HepG2 (cell line): Measurements from ENCODE around the gene VEZT. TPM values are rescaled to one million over a fixed set of nuclear protein-coding genes. Genes with fewer than 3 reads are reported as not detected.

Experiments
- ATAC-seq: fragments of 200-7000 bp; cut with Tn5 transposase; 3 replicates; pipeline ENCODE4 v1.9.1; 2020; ENCODE audit warnings: mild to moderate bottlenecking, moderate library complexity
- BruUV-seq: library from RNA; stranded (reverse); fragments of 400-500 nt; replicated peaks from 2 replicates; lab custom pipeline; 2021; lab: Mats Ljungman, UMichigan
- CTCF ChIA-PET: fragments of 300-600 bp; formaldehyde crosslinking; extraction: SDS; loops from one replicate; lab custom pipeline; 2021; ENCODE audit warnings: low total read pairs, inconsistent platforms, low intra/inter-chr PET ratio; lab: Yijun Ruan, JAX
- POLR2A ChIA-PET: fragments of 350-600 bp; sonication (Branson Sonifier 250); formaldehyde crosslinking; loops from one replicate; lab custom pipeline; 2020; ENCODE audit warnings: antibody characterized with exemption, inconsistent platforms; lab: Yijun Ruan, JAX
- DNase-seq: peaks from one replicate; pipeline ENCODE4 v3.0.0-alpha.2; 2015; ENCODE audit warnings: low spot score
- FAIRE-seq: peaks from 3 replicates; lab custom pipeline; 2011; peaks lifted over from hg19 to GRCh38; lab: Jason Lieb, UNC
- H2AFZ ChIP-seq: one replicate; pipeline ENCODE4 v1.6.1; 2011; ENCODE audit warnings: low read length, inconsistent platforms
- H3K27ac ChIP-seq: fragments of 300-600 bp; 3 replicates; pipeline ENCODE4 v1.8.0; 2011; ENCODE audit warnings: mixed run types, mild to moderate bottlenecking, mixed read lengths, low read length, inconsistent platforms; ENCODE audit not compliant: insufficient read depth; ENCODE audit errors: extremely low read length
- H3K27me3 ChIP-seq, 2 experiments: fragments of 200-600 bp in 1 of 2; 2 replicates in 1 of 2; 3 replicates in 1 of 2; pipeline versions ENCODE4 v1.6.0 to v1.8.0; 2011; ENCODE audit warnings: low read length in 2 of 2, mild to moderate bottlenecking in 2 of 2, moderate library complexity in 2 of 2, inconsistent platforms in 1 of 2; ENCODE audit not compliant: insufficient read depth in 2 of 2, control insufficient read depth in 1 of 2
- H3K36me3 ChIP-seq, 2 experiments: fragments of 200-600 bp in 1 of 2; replicated peaks in 1 of 2; 2 replicates in 1 of 2; 3 replicates in 1 of 2; pipeline versions ENCODE4 v1.5.1 to v1.8.0; 2011; ENCODE audit warnings: low read length in 2 of 2, inconsistent platforms in 1 of 2; ENCODE audit not compliant: insufficient read depth in 2 of 2, control insufficient read depth in 1 of 2
- H3K4me1 ChIP-seq: 2 replicates; pipeline ENCODE4 v1.5.1; 2012; ENCODE audit warnings: low read length, inconsistent platforms; ENCODE audit not compliant: insufficient read depth
- H3K4me2 ChIP-seq: 2 replicates; pipeline ENCODE4 v1.6.0; 2011; ENCODE audit warnings: low read depth, low read length, inconsistent platforms
- H3K4me3 ChIP-seq, 3 experiments: fragments of 200-600 bp in 1 of 3; sonication (generic), shearing (Covaris generic) in 1 of 3; replicated peaks in 1 of 3; 2 replicates each; pipeline ENCODE4 v1.5.1; 2011 to 2016; ENCODE audit warnings: low read length in 3 of 3, inconsistent platforms in 2 of 3, low read depth in 2 of 3, mild to moderate bottlenecking in 2 of 3, control low read depth in 1 of 3, mixed read lengths in 1 of 3; ENCODE audit not compliant: insufficient read depth in 1 of 3
- H3K79me2 ChIP-seq: one replicate; pipeline ENCODE4 v1.6.1; 2011; ENCODE audit warnings: low read length, inconsistent platforms; ENCODE audit not compliant: insufficient read depth
- H3K9ac ChIP-seq: 2 replicates; pipeline ENCODE4 v1.6.0; 2011; ENCODE audit warnings: mild to moderate bottlenecking, low read depth, low read length, inconsistent platforms; ENCODE audit not compliant: insufficient read depth
- H3K9me3 ChIP-seq: 2 replicates; pipeline ENCODE4 v1.5.1; 2012; ENCODE audit warnings: mild to moderate bottlenecking, low read length
- H4K20me1 ChIP-seq: 2 replicates; pipeline ENCODE4 v1.6.0; 2011; ENCODE audit warnings: inconsistent platforms, mild to moderate bottlenecking, low read length, moderate library complexity; ENCODE audit not compliant: insufficient read depth
- GZF1 ChIP-seq: sonication (generic); formaldehyde crosslinking; IDR thresholded peaks from 2 replicates; pipeline ENCODE4 v1.5.1; 2020; ENCODE audit warnings: mild to moderate bottlenecking, missing genetic modification reagents
- HMG20B ChIP-seq: conservative IDR thresholded peaks from 2 replicates; pipeline ENCODE4 v1.6.1; 2016; ENCODE audit warnings: missing genetic modification reagents, missing compliant biosample characterization
- HNF4A ChIP-seq: sonication (generic); formaldehyde crosslinking; IDR thresholded peaks from 2 replicates; pipeline ENCODE4 v1.4.0; 2020; ENCODE audit warnings: missing genetic modification reagents
- LCORL ChIP-seq, 2 experiments: fragments of 450-650 bp in 1 of 2; sonication (generic) in 1 of 2; formaldehyde crosslinking in 1 of 2; IDR thresholded peaks; 2 replicates each; pipeline versions ENCODE4 v1.5.0 to v1.6.1; 2017 to 2020; ENCODE audit warnings: antibody characterized with exemption in 1 of 2, missing genetic modification reagents in 1 of 2
- PITX1 ChIP-seq: sonication (generic); formaldehyde crosslinking; IDR thresholded peaks from 2 replicates; pipeline ENCODE4 v1.5.1; 2020; ENCODE audit warnings: mild to moderate bottlenecking, missing genetic modification reagents
- SRF ChIP-seq: IDR thresholded peaks from 2 replicates; pipeline ENCODE4 v1.6.1; 2011; ENCODE audit warnings: mild to moderate bottlenecking, low read depth, low read length, moderate library complexity
- SUZ12 ChIP-seq: fragments of 150-350 bp; IDR thresholded peaks from 2 replicates; pipeline ENCODE4 v1.6.1; 2014; ENCODE audit warnings: low read depth, low read length
- ZNF720 ChIP-seq: sonication (generic); formaldehyde crosslinking; IDR thresholded peaks from 2 replicates; pipeline ENCODE4 v1.4.0; 2020; ENCODE audit warnings: missing genetic modification reagents
- ZNF770 ChIP-seq: sonication (generic); formaldehyde crosslinking; IDR thresholded peaks from 2 replicates; pipeline ENCODE4 v1.5.0; 2020; ENCODE audit warnings: mild to moderate bottlenecking, missing genetic modification reagents
- WGBS: methylation state at CpG from one replicate; pipeline ENCODE4 v1.1.6; 2017; ENCODE audit warnings: low lambda C conversion rate; 5-methylcytosine and 5-hydroxymethylcytosine counted together
- in situ Hi-C: cut with HindIII; loops from 2 replicates; pipeline ENCODE4 v1.10.0; 2017; ENCODE audit warnings: low pct_unique_long_range_greater_than_20kb; ENCODE audit not compliant: extremely low pct_ligation_motif_present
- intact Hi-C: fragments of 100-400 bp; cut with micrococcal nuclease; formaldehyde crosslinking; loops from one replicate; pipeline ENCODE4 v1.10.0; 2022; ENCODE audit not compliant: unreplicated experiment
- polyA plus RNA-seq, 8 experiments: library from polyadenylated mRNA; depleted of rRNA in 3 of 8; stranded (reverse) in 7 of 8; unstranded in 1 of 8; fragments of >200 nt; fragmentation: Illumina TruSeq in 4 of 8; extraction: Trizol in 4 of 8; gene quantifications; 2 replicates each; pipeline versions ENCODE4 v1.2.1 to v1.2.3, GENCODE V29; 2011 to 2016; ENCODE audit warnings: low read depth in 4 of 8, missing spikeins in 1 of 8, mixed read lengths in 1 of 8; ENCODE audit not compliant: insufficient read depth in 1 of 8
- total RNA-seq, 5 experiments: library from RNA; depleted of rRNA; stranded (reverse); fragments of >200 nt; fragmentation: Illumina TruSeq; extraction: Trizol; gene quantifications; 2 replicates each; pipeline ENCODE4 v1.2.3, GENCODE V29; 2016; ENCODE audit warnings: low read depth in 1 of 5

The VEZT gene
- total and polyA plus RNA-seq, 2 of the 13 experiments (the other 11 are each of a cell fraction or from before 2014, with no cell fraction given), result 35.5 to 51.6 TPM

GRCh38 chr12:95335948-95336347 lies 118.3 kb downstream of the VEZT start:
- Histone ChIP-seq H3K4me3 (peak overlapping the region; percentile 9 to 31 (median 16); a peak in 2 of 6 replicates), H3K9ac (no peak overlapping the region), H3K79me2 (no peaks in the 10 kb centered on the region), H2AFZ (peak overlapping the region; percentile 67), H3K4me1 (peaks cover 58% of the 10 kb centered on the region), H3K27me3 (no peaks in the 10 kb centered on the region), H3K4me2 (peak overlapping the region; percentile 71), H3K9me3 (no peaks in the 10 kb centered on the region), H3K27ac (no peak overlapping the region), H4K20me1 (no peaks in the 10 kb centered on the region), H3K36me3 (no peaks in the 10 kb centered on the region)
- BruUV-seq, result no TSS peak
- in situ Hi-C loops (loop anchor here (5.0 to 10.0 kb wide), 2 partner anchors 121 to 219 kb away; partner anchors contain the start of genes FGD6 and VEZT), intact Hi-C loops (loop anchor here (1.0 to 5.0 kb wide), 6 partner anchors 17 to 789 kb away; partner anchors contain the start of gene METAP2)
- no peak for TF ChIP-seq HNF4A (CRISPR knock-in tag)
- TF ChIP-seq ZNF770 (CRISPR knock-in tag), result peak; percentile 62
- ATAC-seq (no peak), DNase-seq (peak; percentile 21), FAIRE-seq (no peak)
- ChIA-PET POLR2A (interaction anchor here (0.6 to 1.8 kb wide), 2 partner anchors 219 to 263 kb away, joined by 3 to 6 read pairs; partner anchors contain the start of gene NR2C1), CTCF (interaction anchor here (0.7 to 3.6 kb wide), 3 partner anchors 70 to 732 kb away, joined by 3 to 50 read pairs (median 3); no protein-coding TSS in a partner anchor)
- 19% methylated on average over 4 of the region's 4 CpGs for WGBS

- no peaks in the 10 kb centered on the region for H4K20me1 ChIP-seq
- no peaks in the 10 kb centered on the region for H3K27me3 ChIP-seq
- H3K9me3 ChIP-seq, result no peaks in the 10 kb centered on the region
- no peaks in the 10 kb centered on the region for H3K36me3 ChIP-seq
- peak; percentile 92 for ATAC-seq
- in situ Hi-C loops, result loop anchor here (5.0 to 10.0 kb wide), 2 partner anchors 122 to 219 kb away; partner anchors contain the start of genes FGD6 and VEZT
- POLR2A ChIA-PET, result interaction anchor here (0.6 to 1.8 kb wide), 2 partner anchors 219 to 264 kb away, joined by 3 to 6 read pairs; partner anchors contain the start of gene NR2C1
- FAIRE-seq, result peak; percentile 95
- peaks cover 63% of the 10 kb centered on the region for H3K4me1 ChIP-seq
- peak overlapping the region; percentile 9 to 31 (median 16); a peak in 3 of 6 replicates for H3K4me3 ChIP-seq
- H3K4me2 ChIP-seq, result peak overlapping the region; percentile 71
- WGBS, result 25% methylated on average over 10 of the region's 10 CpGs
- intact Hi-C loops, result loop anchor here (1.0 to 5.0 kb wide), 6 partner anchors 18 to 789 kb away; partner anchors contain the start of gene METAP2
- H3K27ac ChIP-seq, result no peak overlapping the region
- CTCF ChIA-PET, result interaction anchor here (0.7 to 3.6 kb wide), 3 partner anchors 70 to 733 kb away, joined by 3 to 50 read pairs (median 3); no protein-coding TSS in a partner anchor
- 0 out of 2 replicates have a peak overlapping the region, but pooled peaks have one; percentile 14 for H3K9ac ChIP-seq
- no peaks in the 10 kb centered on the region for H3K79me2 ChIP-seq
- H2AFZ ChIP-seq, result peak overlapping the region; percentile 67
- peak; percentile 86 for DNase-seq
- BruUV-seq, result no TSS peak
- TF ChIP-seq ZNF770 (CRISPR knock-in tag), result no peak; the same call in 1 of the 2 replicates
- TF ChIP-seq ZNF720, result no peak
- no peak for TF ChIP-seq HMG20B (CRISPR knock-in tag)
- TF ChIP-seq GZF1 (CRISPR knock-in tag), result no peak
- no peak; the same call in 1 of the 2 replicates for TF ChIP-seq PITX1 (CRISPR knock-in tag)
- no peak for TF ChIP-seq LCORL (IDR thresholded peaks at IDR 0.05)
- 0 out of 2 replicates have a peak, but pooled peaks have one; percentile 56 for TF ChIP-seq LCORL (CRISPR knock-in tag; IDR thresholded peaks at IDR 0.05)
- no peak for TF ChIP-seq SUZ12
- 0 out of 2 replicates have a peak, but pooled peaks have one; percentile 50 for TF ChIP-seq SRF
Observed at GRCh38 chr12:95336387-95337067, 118.9 kb downstream of the VEZT start.
